Fibroblast of lung (primary cell): ENCODE measurements around the gene INPP5A.

Experiments
- CTCF ChIP-seq, 2 donors: IDR thresholded peaks in 1 of 2; conservative IDR thresholded peaks in 1 of 2; 1 replicate in 1 of 2; 2 replicates in 1 of 2; pipeline ENCODE4 v1.5.1; 2011 to 2012; ENCODE audit warnings: low read length in 2 of 2, control low read depth in 1 of 2, inconsistent platforms in 1 of 2, low read depth in 1 of 2, mild to moderate bottlenecking in 1 of 2
- EZH2 ChIP-seq: IDR thresholded peaks from 2 replicates; pipeline ENCODE4 v1.5.1; 2012; ENCODE audit warnings: low read length, control low read depth, mild to moderate bottlenecking; ENCODE audit errors: missing control alignments

DNA sequence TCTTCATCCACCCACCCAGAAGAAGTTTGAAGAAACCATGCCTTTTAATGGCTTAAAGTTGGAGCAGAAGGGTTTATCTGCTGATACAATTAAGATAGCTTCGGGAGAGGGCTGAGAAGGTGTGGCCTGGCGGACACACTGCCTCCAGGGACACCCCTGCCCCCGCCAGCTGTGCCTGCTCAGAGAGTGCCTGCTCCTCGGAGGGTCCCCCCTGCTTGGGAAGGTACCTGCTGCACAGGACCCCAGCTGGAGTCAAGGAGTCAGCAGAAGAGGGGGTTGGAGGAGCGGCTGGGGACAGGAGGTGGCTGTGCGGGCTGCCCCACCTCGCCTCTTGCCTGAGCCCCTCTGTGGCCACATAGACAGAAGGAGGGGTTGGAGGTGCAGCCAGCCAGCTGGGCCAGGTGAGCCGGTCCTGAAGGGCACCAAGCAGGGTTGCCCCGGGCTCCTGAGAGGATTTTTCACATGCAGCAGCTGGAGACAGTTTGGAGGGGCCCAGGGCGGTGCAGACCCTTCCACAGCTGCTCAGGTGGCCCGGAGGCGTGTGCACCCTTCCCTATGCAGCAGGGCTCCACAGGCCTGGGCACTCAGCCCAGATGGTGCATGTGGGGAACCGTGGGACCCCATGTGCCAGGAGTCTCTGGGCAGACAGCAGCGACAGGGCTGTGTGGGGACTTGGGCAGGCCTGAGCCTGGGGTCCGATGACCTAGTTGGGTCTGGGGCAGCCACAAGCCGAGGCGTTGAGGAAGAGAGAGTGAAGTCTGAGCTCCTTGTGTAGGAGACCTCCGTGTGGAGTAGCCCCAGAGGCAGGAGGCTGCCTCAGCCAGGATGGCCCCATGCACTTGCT lies 118.9 kb downstream of the INPP5A start:
- TF ChIP-seq CTCF (conservative IDR thresholded peaks at IDR 0.05 in 1 of 2, IDR thresholded peaks at IDR 0.05 in 1 of 2; ENCODE audit: low read depth in 1 of 2, low read length in 2 of 2) = no peak
- no peak for TF ChIP-seq EZH2
